Measurements from ENCODE around the gene UROC1. TPM values are rescaled to one million over a fixed set of nuclear protein-coding genes. Genes with fewer than 3 reads are reported as not detected.
A peak's percentile ranks its signal among the peaks of the same experiment; 100 is the strongest.

The UROC1 gene
- total RNA-seq, 6 donors from 2014 or later: not detected

GRCh38 chr3:126483321-126483761 lies 34.2 kb downstream of the UROC1 start:
- no peak for DNase-seq
- Histone ChIP-seq H3K4me3 (no peak overlapping the region), H3K36me3 (no peaks in the 10 kb centered on the region), H3K27ac (no peak overlapping the region), H3K27me3 (no peaks in the 10 kb centered on the region), H3K9me3 (no peaks in the 10 kb centered on the region), H3K4me1 (peaks cover 7 to 17% (median 9%) of the 10 kb centered on the region in 4 donors)
- 86 to 89% methylated on average over 8 to 13 of the region's 14 CpGs for WGBS, 2 donors
- no peak for ATAC-seq (ENCODE audit: low FRiP score in 2 of 2)
- TF ChIP-seq POLR2AphosphoS5 (IDR thresholded peaks at IDR 0.05): no peak
- no peak for TF ChIP-seq POLR2A (IDR thresholded peaks at IDR 0.05)
- no peak for TF ChIP-seq EP300 (IDR thresholded peaks at IDR 0.05)
- TF ChIP-seq CTCF (IDR thresholded peaks at IDR 0.05): no peak

- ATAC-seq (ENCODE audit: low FRiP score in 2 of 2) (no peak), DNase-seq (no peak)
- Histone ChIP-seq H3K27ac (no peak overlapping the region), H3K36me3 (no peaks in the 10 kb centered on the region), H3K4me3 (no peak overlapping the region), H3K9me3 (no peaks in the 10 kb centered on the region), H3K4me1 (peaks cover 7 to 17% (median 9%) of the 10 kb centered on the region in 4 donors), H3K27me3 (no peaks in the 10 kb centered on the region)
- WGBS, 2 donors: 82 to 95% methylated on average over 10 to 15 of the region's 15 CpGs
- TF ChIP-seq CTCF (IDR thresholded peaks at IDR 0.05) (no peak), EP300 (IDR thresholded peaks at IDR 0.05) (no peak), POLR2A (IDR thresholded peaks at IDR 0.05) (no peak), POLR2AphosphoS5 (IDR thresholded peaks at IDR 0.05) (no peak)
Observed at GRCh38 chr3:126482503-126483255, 34.9 kb downstream of the UROC1 start.

GRCh38 chr3:126481808-126482502 lies 35.6 kb downstream of the UROC1 start:
- Histone ChIP-seq H3K27ac (no peak overlapping the region), H3K4me1 (peaks cover 3 to 11% (median 6%) of the 10 kb centered on the region in 4 donors), H3K36me3 (no peaks in the 10 kb centered on the region), H3K27me3 (no peaks in the 10 kb centered on the region), H3K9me3 (no peaks in the 10 kb centered on the region), H3K4me3 (no peak overlapping the region)
- 83 to 84% methylated on average over 11 to 12 of the region's 16 CpGs for WGBS, 2 donors
- DNase-seq (no peak), ATAC-seq (ENCODE audit: low FRiP score in 2 of 2) (peak in 1 of 2 donors; percentile 41)
- TF ChIP-seq POLR2A (IDR thresholded peaks at IDR 0.05) (no peak), EP300 (IDR thresholded peaks at IDR 0.05) (no peak)

- H3K4me1 ChIP-seq: peaks cover 5 to 12% (median 7%) of the 10 kb centered on the region in 4 donors
- no peak for ATAC-seq (ENCODE audit: low FRiP score in 2 of 2)
- TF ChIP-seq POLR2A (IDR thresholded peaks at IDR 0.05): no peak
- TF ChIP-seq EP300 (IDR thresholded peaks at IDR 0.05): no peak
- TF ChIP-seq CTCF (IDR thresholded peaks at IDR 0.05): no peak
- TF ChIP-seq POLR2AphosphoS5 (IDR thresholded peaks at IDR 0.05): no peak
- no peak for DNase-seq
- WGBS, 2 donors: 77 to 82% methylated on average over 8 of the region's 8 CpGs
- no peak overlapping the region for H3K27ac ChIP-seq
- H3K4me3 ChIP-seq: no peak overlapping the region
- no peaks in the 10 kb centered on the region for H3K36me3 ChIP-seq
- H3K27me3 ChIP-seq: no peaks in the 10 kb centered on the region
- H3K9me3 ChIP-seq: no peaks in the 10 kb centered on the region
Observed at GRCh38 chr3:126480861-126481260, 36.7 kb downstream of the UROC1 start.

GRCh38 chr3:126480206-126480605 lies 37.4 kb downstream of the UROC1 start:
- no peak for TF ChIP-seq EP300 (IDR thresholded peaks at IDR 0.05)
- no peak for TF ChIP-seq POLR2AphosphoS5 (IDR thresholded peaks at IDR 0.05)
- TF ChIP-seq CTCF (IDR thresholded peaks at IDR 0.05): no peak
- TF ChIP-seq POLR2A (IDR thresholded peaks at IDR 0.05): no peak
- Histone ChIP-seq H3K27ac (no peak overlapping the region), H3K27me3 (no peaks in the 10 kb centered on the region), H3K4me3 (no peak overlapping the region), H3K36me3 (no peaks in the 10 kb centered on the region), H3K4me1 (peaks cover 5 to 12% (median 7%) of the 10 kb centered on the region in 4 donors), H3K9me3 (no peaks in the 10 kb centered on the region)
- ATAC-seq (ENCODE audit: low FRiP score in 2 of 2) (no peak), DNase-seq (no peak)
- 92 to 93% methylated on average over 5 of the region's 5 CpGs for WGBS, 2 donors

Measured in upper lobe of left lung (tissue), 6 donors.